CD1c-positive myeloid dendritic cell (primary cell): ENCODE results near the gene S100A14.
"Not testable (repeated sequence)": the region's sequence is repeated elsewhere in the genome, so short reads cannot be mapped to it uniquely, and the experiment has no call there.

Source experiments
- DNase-seq: peaks from one replicate; pipeline ENCODE4 v3.0.0-alpha.2; 2016; ENCODE audit errors: extremely low spot score

The S100A14 gene

DNA sequence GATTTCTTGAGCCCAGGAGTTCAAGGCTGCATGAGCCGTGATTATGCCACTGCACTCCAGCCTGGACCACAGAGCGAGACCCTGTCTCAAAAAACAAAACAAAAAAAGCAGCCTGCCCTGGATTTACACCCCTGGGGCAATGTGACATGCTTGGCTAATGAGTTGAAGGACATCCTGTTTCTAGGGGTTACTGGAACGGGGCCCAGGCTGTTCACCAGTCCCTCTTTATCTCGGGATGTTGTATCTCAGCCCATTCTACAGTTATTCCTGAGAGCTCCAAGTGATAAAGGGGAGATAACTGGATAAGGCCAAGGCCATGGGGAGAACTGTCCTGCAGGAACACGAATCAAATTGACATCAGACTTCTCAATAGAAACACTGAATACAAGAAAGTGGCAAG lies 28.8 kb downstream of the S100A14 start:
- no peak for DNase-seq

- DNase-seq: no peak
Measured at GRCh38 chr1:153586347-153586746, 29.8 kb downstream of the S100A14 start.

DNA sequence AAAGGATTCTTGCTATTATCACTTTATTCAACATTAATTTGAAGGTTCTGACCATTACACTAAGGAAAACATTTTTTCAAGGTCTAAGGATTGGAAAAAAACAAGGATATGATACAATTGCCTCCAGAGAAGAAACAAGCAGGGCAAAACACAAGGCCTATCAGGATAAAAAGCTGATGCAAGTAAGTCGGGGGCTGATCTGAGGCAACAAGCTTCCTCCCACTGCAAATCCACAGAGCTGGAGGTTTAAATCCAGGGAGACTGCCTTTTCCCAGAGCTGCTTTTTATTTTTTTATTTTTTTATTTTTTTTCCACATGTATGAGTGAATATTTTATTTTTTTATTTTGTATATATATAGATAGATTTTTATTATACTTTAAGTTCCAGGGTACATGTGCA lies 31.1 kb downstream of the S100A14 start:
- DNase-seq: no peak

DNA sequence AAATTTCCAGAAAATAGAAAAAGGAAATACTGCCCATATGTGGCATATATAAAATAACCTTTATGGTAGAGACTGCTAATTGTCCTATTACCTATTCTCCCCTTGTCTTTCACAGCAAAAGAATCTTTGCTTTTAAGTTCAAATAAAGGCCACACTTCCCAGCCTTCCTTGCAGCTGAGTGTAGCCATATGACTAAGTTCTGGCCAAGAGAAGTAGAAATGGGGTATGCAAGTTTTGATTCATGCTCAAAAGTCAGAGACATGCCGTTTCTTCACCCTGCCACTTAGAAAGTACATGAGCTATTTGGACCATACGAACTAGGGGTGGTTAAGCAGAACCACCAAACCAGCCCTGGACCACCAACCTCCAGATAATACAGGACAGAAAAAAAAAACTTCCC lies 32.1 kb downstream of the S100A14 start:
- DNase-seq: no peak

DNA sequence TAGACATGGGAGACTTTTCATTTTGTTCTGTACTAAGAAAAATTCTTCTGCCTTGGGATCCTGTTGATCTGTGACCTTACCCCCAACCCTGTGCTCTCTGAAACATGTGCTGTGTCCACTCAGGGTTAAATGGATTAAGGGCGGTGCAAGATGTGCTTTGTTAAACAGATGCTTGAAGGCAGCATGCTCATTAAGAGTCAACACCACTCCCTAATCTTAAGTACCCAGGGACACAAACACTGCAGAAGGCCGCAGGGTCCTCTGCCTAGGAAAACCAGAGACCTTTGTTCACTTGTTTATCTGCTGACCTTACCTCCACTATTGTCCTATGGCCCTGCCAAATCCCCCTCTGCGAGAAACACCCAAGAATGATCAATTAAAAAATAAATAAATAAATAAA lies 32.6 kb downstream of the S100A14 start:
- not testable (repeated sequence) for DNase-seq

DNA sequence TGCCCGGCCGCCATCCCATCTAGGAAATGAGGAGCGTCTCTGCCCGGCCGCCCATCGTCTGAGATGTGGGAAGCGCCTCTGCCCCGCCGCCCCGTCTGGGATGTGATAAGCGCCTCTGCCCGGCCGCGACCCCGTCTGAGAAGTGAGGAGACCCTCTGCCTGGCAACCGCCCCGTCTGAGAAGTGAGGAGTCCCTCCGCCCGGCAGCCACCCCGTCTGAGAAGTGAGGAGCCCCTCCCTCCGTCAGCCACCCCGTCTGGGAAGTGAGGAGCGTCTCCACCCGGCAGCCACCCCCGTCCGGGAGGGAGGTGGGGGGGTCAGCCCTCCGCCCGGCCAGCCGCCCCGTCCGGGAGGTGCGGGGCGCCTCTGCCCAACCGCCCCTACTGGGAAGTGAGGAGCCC lies 33.3 kb downstream of the S100A14 start:
- DNase-seq: not testable (repeated sequence)

DNA sequence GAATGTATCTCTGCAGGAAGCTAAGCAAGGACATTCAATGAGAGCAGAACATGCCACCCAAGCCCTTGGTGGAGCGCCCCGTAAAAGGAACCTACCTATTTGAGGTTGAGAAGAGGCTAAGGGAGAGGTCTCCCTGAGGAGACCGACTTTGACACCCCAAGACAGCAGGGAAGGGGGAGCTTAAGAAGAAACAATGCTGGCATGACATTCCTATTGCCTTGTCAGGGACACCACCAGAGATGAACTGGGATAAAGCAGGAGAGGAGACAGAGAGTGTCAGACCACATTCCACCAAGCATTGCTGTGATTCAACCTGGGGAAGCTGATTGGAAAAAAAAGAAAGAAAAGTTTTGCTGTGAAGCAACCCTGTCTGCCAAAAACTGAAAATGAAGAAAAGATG lies 37.2 kb downstream of the S100A14 start:
- no peak for DNase-seq

GRCh38 chr1:153578490-153578889 lies 37.6 kb downstream of the S100A14 start:
- DNase-seq: no peak

GRCh38 chr1:153577624-153578051 lies 38.5 kb downstream of the S100A14 start:
- no peak for DNase-seq

DNA sequence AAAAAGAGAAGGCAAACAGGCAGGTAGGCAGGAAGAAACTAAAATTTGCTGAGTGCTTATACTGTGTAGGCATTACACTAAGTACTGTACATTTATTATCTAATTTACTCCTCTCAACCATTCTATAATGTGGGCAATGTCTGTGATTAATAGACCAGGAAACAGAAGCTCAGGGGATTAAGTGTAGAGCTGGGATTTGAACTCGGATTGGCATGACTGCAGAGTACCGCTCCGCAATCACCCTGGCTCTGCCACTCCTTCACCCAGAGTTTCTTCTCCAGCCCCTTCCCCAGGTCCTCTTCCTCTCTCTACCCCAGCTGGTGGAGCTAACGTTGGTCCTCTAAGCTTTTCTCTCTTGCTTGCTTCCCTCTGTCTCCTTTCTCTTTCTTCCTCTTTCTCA lies 39.0 kb downstream of the S100A14 start:
- DNase-seq: no peak

DNA sequence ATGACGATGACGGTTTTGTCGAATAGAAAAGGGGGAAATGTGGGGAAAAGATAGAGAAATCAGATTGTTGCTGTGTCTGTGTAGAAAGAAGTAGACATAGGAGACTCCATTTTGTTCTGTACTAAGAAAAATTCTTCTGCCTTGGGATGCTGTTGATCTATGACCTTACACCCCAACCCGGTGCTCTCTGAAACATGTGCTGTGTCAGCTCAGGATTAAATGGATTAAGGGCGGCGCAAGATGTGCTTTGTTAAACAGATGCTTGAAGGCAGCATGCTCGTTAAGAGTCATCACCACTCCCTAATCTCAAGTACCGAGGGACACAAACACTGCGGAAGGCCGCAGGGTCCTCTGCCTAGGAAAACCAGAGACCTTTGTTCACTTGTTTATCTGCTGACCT lies 40.6 kb downstream of the S100A14 start:
- DNase-seq: not testable (repeated sequence)

GRCh38 chr1:153575081-153575491 lies 41.0 kb downstream of the S100A14 start:
- not testable (repeated sequence) for DNase-seq

DNA sequence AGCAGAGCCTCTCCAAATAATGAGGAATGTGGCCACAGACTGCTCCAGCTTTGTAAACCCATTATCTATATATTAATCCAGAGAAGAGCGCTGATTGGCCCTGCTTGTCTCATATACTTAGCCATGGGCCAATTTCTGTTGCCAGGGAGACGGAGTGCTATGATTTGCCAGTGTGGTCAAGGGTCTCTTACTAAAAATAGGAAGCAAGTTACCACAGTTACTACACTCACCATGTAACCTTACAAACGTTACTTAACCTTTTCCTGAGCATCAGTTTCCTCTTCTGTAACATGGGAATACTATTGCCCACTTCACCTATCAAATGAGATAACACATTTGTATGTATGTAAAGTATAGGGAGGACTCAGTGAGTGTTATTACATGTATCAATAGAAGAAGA lies 42.8 kb downstream of the S100A14 start:
- DNase-seq: peak; percentile 78

- DNase-seq: peak; percentile 92
Measured at GRCh38 chr1:153572569-153573015, 43.5 kb downstream of the S100A14 start.

DNA sequence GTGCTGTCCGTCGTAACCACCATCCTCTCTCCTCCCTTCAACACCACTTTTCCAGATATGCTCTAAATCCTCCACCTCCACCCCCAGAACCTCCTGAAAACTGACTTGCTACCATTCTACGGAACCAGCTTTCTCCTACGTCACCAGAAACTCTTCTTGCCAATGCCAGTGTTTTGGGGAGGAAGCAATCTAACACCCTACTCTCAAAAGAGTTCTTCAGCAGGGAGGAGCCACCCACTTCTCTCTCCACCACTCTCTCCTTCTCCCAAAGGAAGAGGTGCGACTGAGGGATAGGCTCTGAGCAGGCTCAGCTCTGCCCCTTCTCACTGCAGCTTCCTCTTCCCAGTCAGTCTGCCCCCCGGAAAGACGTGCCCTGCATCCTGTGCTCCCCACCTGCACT lies 44.4 kb downstream of the S100A14 start:
- DNase-seq: no peak

DNA sequence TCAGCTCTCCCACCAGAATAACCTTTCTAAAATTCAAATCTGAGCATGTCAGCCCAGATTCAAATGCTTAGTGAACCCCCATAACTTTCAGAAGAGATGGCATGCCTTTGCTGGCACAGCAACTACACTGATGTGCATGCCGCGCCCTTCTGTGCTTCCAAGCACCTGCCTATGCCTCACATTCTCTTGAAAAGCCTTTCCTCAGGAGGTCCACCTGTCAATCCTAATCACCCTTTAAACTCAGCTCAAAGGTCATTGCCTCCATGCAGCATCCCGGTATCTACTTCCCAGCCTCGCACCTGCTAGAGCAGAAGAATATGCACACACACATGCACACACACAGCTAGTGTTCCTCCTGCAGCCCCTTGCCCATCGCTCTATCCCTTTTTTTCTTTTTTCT lies 45.3 kb downstream of the S100A14 start:
- no peak for DNase-seq

GRCh38 chr1:153569465-153569864 lies 46.7 kb downstream of the S100A14 start:
- no peak for DNase-seq

DNA sequence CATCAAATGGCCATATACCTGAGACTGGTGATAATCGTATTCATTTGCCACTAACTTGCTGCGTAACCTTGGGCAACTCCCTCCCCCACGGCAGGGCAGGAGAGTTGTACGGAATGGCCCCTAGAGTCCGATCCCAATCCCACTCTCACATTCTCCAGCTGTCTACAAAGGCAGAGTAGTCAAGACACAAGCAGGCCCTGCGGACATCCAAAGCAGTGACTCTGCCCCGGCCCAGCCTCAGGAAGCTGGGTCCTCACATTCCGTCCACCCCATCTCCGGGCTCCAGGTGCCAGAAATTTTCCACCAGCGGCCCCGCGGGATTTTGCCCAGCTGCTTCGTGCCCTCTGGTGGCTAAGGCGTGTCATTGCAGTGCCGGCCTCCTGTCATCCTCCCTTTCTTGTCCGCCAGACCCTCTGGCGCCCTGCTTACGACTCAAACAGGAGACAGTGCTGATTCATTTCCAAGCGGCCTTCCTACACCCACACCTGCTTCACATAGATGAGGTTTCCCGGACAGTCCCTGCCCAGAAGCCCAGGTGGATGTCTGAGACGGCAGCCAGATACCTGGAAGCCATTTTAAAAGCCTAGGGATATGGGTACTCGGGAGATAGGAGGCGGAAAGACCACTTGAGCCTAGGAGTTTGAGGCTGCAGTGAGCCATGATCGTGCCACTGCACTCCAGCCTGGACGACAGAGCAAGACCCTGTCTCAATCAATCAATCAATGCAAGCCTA lies 47.6 kb downstream of the S100A14 start:
- DNase-seq: peak; percentile 89

GRCh38 chr1:153567621-153568366 lies 48.3 kb downstream of the S100A14 start:
- DNase-seq: peak; percentile 34

DNA sequence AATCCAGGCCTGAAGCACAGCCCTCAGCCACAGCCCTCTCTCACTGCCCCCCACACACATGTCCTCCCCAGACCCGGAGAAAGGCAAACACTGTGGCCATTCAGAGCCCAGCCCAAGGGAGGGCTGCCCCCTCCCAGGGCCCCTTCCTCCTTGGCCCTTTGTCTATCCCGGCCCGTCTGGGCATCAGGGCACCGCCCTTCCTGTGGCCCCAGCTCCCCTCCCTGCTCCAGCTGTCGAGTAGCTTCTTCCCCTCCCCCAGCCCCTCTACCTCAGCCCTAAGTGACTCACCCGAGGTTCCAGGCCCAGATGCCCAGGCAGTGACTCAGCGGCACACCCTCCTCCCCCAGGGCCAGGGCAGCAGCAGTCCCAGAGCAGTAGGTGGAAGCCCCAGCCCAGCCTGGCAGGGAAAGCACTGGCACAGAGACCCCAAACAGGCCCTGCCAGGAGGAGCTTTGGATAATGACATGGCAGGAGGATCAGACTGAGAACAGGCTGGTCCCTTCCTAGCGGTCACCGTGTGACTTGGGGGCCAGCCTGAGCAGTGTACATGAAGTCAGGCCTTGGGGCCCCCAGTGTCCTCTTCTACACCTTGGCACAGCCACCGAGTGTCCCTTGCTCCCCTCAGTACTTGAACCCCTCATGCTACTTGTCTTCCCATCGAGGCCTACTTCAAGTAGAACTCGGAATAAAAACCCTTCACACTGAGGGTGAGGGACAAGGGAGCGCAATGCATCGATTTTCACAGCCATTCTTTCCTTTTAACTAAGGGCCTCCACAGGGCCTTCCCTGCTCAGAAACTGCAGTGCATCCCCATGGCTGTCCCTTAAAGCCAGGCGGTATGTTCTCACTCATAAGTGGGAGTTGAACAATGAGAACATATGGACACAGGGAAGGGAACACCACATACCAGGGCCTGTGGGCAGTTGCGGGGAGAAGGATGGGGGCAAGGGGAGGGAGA lies 49.4 kb downstream of the S100A14 start:
- peak; percentile 94 for DNase-seq

- DNase-seq: peak; percentile 68
Measured at GRCh38 chr1:153565529-153566374, 50.4 kb downstream of the S100A14 start, which contains the start of gene S100A2. TSS of gene S100A2 (minus strand) at chr1:153565844. CDS start at chr1:153563877, 1,967 bp downstream.
